DMS114 treated with DMSO at 0.1 percent for 48 hours (cell line): ENCODE measurements around the gene ATP13A2.
"Not testable (repeated sequence)": the region's sequence is repeated elsewhere in the genome, so short reads cannot be mapped to it uniquely, and the experiment has no call there.

Source experiments
- DNase-seq: peaks from one replicate; lab custom pipeline; 2025; ENCODE audit not compliant: unreplicated experiment; lab: John Stamatoyannopoulos, UW

The ATP13A2 gene

DNA sequence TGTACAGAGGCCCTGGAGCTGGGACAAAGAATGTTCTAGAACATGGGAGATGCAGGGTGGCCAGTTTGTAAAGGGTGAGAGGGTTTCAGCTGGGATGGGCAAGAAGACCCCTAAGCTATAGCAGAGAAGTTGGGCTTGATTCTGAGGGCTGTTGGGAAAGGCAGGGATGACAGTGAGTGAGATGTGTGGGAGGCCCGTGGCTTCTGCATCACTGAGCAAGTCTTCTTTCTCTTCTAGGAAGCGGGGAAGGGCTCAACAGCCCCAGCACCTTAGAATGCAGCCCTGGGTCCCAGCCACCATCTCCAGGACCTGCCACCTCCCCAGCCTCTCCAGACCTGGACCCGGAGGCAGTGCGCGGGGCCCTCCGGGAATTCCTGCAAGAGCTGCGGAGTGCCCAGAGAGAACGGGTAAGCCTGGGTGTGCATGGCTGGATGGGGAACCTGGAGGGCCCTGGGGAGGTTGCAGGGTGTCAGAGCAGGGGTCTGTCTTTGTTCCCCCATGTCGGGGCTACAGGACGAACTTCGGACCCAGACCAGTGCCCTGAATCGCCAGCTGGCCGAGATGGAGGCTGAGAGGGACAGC is 46.2 kb downstream of the ATP13A2 start:
- no peak for DNase-seq

DNA sequence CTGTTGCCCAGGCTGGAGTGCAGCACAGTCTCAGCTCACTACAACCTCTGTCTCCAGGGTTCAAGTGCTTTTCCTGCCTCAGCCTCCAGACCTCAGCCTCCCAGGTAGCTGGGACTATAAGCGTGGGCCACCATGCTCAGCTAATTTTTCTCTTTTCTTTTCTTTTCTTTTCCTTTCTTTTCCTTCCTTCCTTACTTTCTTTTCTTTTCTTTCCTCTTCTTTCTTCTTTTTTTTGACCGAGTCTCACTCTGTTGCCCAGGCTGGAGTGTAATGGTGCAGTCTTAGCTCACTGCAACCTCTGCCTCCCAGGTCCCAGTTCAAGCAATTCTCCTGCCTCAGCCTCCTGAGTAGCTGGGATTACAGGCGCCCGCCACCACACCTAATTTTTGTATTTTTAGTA is 47.6 kb downstream of the ATP13A2 start:
- not testable (repeated sequence) for DNase-seq

DNA sequence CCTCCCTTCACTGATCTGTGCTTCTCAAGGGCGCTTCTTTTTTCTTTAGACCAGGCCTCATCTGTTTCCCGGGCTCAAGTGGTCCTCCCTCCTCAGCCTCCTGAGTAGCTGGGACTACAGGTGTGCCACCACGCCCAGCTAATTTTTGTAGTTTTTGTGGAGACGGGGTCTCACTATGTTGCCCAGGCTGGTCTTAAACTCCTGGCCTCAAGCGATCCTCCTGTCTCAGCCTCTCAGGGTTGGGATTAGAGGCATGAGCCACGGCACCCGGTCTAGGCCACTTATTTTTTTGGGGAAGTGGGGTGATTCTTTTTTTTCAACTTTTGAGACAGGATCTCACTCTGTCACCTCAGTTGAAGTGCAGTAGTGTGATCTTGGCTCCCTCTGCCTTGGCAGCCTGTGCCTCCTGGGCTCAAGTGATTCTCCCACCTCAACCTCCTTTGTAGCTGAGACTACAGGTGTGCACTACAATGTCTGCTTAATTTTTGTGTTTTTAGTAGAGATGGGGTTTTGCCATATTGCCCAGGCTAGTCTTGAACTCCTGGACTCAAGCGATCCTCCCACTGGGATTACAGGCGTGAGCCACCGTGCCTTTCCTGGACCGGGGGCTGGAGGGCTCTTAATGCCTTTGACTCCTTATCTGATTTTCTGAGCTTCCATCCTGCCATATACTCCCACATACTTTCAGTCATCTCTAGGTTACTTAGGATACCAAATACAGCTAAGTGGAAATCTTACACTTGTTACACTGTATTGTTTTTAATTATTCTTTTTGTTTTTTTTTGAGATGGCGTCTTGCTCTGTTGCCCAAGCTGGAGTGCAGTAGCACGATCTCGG is 50.2 kb downstream of the ATP13A2 start:
- DNase-seq: no peak

DNA sequence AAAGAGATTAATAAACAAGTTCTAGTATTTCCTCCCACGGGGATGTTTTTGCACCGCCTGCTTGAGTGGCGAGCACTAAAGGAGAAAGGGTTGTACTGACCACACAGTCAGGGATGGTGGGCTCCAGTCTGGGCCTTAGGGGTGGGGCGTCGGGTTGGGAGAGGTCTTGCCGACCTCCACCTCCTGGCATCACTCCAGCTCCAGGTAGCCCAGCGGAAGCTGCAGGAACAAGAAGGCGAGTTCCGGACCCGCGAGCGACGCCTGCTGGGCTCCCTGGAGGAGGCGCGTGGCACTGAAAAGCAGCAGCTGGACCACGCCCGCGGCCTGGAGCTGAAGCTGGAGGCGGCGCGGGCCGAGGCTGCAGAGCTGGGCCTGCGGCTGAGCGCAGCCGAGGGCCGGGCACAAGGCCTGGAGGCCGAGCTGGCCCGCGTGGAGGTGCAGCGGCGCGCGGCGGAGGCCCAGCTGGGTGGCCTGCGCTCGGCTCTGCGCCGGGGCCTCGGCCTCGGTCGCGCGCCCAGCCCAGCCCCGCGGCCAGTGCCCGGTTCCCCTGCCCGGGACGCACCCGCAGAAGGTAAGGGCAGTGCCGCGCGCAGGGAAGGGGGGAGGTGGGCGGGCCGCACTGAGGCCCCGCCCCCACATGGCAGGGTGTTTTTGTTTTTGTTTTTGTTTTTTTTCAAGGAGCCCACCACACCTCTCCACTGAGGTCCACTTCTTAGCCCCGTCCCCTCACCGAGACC is 51.0 kb downstream of the ATP13A2 start:
- DNase-seq: no peak

DNA sequence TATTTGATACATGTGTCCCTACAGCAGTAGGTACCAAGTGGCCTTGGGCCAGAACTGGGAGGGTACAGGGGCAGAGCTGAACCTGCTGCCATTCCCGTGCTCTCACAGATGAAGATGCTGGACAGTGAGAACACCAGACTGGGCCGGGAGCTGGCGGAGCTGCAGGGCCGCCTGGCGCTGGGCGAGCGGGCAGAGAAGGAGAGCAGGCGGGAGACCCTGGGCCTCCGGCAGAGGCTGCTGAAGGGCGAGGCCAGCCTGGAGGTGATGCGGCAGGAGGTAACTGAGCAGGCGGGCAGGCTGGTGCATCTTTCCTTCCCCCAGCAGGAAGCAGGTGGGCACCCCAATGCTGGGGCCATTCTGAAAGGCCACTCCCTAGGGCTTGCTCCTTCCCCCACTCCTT is 53.3 kb downstream of the ATP13A2 start:
- no peak for DNase-seq

DNA sequence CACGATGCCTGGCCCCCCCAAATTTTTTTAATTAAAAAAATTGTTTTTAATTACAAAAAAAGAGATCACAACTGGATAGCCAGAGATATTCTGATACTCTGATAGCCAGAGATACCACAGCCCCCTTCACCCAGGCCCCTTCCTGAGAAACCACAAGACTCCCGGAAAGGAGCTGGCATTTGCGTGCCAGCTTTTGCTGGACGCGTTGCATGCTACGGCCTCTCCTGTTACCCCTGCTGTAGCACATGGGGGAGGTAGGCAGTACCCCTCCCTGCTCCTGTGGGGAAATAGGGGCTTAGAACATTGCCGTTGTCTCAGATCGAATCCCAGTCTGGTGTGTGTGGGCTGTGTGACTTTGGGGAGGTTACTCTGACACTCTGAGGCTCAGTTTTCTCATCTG is 54.0 kb downstream of the ATP13A2 start:
- DNase-seq: no peak

DNA sequence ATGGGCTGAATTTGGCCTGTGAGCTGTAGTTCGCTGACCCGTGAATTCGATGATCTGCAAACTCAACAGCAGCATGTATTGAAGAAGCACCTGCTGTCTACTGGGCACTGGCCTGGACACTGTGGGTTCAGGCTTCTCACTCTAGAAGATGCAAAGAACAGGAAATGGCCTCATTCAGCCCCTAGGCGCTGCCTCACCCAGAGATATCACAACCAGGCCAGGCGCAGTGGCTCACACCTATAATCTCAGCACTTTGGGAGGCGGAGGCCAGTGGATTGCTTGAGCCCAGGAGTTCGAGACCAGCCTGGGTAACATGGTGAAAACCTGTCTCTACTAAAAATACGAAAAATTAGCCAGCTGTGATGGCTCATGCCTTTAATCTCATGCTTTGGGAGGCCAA is 55.0 kb downstream of the ATP13A2 start:
- no peak for DNase-seq

DNA sequence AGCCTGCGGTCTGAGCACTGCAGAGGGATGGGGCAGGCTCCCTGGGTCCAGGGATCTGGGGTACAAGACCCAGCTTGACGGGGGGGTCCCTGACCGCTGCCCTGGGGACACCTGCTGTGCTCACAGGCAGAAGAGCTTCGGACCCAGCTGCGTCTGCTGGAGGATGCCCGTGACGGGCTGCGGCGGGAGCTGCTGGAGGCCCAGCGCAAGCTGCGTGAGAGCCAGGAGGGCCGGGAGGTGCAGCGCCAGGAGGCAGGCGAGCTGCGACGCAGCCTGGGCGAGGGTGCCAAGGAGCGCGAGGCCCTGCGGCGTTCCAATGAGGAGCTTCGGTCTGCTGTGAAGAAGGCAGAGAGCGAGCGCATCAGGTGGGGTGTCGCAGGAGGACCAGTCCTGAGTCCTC is 56.5 kb downstream of the ATP13A2 start:
- DNase-seq: no peak

DNA sequence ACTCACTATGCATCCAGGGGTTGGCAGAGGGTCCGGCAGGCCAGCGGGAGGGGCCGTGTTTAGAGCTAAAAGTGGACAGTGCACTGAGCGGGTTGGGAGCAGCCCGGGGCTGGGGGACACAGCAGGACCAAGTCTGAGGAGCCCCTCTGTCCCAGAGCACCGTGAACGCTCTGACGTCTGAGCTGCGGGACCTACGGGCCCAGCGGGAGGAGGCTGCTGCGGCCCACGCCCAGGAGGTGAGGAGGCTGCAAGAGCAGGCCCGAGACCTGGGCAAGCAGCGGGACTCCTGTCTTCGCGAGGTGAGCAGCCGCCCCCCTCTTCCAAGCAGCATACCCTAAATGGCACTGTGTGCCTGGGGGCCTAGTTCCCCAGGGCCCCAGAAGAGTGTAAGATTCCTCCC is 57.1 kb downstream of the ATP13A2 start:
- no peak for DNase-seq

DNA sequence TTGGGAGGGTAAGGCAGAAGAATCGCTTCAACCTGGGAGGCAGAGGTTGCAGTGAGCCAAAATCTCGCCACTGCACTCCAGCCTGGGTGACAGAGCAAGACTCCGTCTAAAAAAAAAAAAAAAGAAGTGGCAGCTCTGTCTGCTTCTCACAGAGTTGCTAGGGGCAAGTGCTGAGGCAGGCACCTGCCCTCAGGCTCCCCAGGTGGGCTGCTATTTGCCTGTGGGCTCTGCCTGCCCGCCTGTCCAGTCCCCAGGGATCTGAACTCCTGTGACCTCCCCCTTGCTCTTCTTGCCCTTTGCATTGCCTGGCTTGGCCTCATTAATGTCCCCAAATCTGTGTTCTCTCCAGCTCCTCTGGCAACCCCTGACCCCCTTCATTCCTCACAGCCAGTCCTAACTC is 59.4 kb downstream of the ATP13A2 start:
- not testable (repeated sequence) for DNase-seq

DNA sequence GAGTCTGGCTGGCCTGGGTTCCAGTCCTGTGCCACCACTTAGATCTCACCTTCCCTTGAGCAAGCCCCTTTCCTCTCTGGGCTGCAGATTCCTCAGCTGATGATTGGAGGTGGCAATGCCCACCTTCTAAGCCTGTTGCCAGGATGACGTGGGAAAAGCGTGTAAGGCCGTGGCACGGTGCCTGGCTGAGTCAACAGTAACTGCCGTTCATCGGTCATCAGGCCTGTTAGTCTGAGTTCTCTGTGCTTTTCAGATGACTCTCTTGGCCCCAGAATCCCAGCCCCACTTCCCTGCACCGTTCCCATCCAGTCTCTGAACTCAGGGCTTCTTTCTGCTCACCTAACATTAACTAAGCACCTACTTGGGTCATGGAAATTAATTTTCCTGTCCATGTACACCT is 62.7 kb downstream of the ATP13A2 start:
- DNase-seq: not testable (repeated sequence)

DNA sequence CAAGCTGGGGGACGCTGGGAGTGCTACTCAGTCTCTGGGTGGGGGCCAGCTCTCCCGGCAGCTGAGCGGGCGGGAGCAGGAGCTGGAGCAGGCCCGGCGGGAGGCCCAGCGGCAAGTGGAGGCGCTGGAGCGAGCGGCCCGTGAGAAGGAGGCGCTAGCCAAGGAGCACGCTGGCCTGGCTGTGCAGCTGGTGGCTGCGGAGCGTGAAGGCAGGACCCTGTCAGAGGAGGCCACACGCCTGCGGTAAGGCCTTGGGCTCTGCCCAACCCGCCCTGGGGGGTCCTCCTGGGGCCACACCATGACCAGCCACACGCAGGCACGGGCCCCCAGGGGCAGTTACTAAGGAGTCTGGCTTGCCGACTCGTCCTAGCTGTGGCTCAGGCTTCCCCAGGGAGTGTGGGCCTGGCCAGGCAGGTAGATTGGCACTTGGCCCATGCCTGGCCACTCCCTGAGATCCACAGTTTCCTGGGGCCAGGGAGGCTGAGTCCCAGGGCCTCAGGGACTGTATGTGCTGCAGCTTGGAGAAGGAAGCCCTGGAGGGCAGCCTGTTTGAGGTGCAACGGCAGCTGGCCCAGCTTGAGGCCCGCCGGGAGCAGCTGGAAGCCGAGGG is 63.3 kb downstream of the ATP13A2 start:
- not testable (repeated sequence) for DNase-seq

DNA sequence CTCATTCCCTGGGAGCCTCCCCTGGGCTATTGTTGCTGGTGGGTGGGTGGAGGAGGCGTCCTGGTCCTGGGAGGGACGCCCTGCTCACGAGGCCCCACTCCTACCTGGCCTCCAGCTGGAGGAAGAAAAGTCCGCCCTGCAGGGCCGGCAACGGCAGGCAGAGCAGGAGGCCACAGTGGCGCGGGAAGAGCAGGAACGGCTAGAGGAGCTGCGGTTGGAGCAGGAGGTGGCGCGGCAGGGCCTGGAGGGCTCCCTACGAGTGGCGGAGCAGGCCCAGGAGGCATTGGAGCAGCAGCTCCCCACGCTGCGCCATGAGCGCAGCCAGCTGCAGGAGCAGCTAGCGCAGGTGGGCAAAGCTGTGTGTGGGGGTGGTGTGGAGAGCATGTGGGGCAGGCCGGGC is 65.1 kb downstream of the ATP13A2 start:
- DNase-seq: no peak

DNA sequence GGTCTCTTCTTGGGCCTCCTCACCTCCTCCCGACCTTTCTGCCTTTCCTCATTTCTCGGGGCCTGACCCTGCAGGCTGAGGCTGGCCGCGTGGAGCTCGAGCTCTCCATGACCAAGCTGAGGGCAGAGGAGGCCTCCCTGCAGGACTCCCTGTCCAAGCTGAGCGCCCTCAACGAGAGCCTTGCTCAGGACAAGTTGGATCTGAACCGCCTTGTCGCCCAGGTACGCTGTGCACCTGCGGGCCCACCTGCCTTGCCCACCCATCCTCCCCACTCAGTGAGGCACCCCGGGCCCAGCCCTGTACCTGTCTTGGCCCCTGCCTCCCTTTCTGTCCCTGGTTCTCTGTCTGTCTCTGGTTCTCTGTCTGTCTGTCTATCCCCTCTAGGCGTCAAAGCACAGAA is 65.5 kb downstream of the ATP13A2 start:
- not testable (repeated sequence) for DNase-seq

DNA sequence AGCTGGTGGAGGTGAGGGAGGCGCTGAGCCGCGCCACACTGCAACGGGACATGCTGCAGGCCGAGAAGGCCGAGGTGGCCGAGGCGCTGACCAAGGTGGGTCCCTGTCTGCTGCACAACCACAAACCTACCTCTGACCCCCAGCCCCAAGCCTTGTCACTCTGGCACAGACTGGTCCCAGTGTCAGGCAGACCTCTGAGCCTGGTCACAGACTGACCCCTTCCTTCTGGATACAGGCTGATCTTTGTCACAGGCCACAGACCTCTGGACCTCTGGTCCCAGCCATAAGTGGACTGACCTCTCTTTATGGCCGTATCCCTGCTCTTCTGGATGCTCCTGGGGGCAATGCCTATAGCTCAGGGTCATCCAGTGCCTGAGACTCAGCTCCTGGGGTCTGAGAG is 66.2 kb downstream of the ATP13A2 start:
- DNase-seq: not testable (repeated sequence)

DNA sequence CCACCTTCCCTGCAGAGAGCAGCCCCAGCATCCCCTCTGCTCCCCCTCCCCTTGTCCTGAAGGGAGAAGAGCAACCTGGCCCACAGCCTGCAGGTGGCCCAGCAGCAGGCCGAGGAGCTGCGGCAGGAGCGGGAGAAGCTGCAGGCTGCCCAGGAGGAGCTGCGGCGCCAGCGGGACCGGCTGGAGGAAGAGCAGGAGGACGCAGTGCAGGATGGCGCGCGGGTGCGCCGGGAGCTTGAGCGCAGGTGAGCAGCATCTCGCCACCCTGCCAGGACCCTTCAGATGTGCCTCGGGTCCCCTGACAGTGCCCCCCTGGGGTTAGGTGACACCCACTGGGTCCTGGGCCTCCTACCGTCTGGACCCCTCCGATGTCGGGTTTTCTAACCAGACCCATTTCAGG is 67.7 kb downstream of the ATP13A2 start:
- no peak for DNase-seq

DNA sequence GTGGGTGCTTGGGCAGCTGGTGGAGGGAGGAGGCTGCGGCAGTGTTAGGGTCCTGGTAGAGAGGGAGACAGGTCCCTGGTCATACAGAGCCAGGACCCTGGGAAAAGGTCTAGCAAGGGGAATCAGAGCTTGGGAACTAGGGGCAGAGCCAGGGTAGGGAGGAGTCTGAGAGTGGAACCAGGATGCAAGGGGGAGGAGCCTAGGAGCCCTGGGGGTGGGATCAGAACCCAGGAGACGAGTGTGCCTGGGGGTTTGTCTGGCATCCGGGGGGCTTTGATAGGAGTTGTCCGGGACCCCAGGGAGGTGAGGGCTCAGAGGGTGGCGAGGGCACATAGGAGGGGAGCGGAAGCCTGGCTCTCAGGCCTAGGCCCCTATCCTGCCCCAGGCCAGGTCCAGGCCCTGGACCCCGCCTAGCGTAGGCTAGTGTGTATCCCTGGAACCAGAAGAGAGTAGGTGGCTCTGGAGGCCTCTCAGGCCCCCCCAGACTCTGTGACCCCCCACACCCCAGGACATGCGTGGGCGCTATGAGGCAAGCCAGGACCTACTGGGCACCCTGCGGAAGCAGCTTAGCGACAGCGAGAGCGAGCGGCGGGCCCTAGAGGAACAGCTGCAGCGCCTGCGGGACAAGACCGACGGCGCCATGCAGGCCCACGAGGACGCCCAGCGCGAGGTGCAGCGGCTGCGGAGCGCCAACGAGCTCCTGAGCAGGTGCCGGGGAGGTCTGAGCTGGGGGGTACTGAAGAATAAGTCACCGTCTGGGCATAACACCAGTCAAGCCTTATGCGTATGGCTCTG is 72.1 kb downstream of the ATP13A2 start:
- peak; percentile 27 for DNase-seq

DNA sequence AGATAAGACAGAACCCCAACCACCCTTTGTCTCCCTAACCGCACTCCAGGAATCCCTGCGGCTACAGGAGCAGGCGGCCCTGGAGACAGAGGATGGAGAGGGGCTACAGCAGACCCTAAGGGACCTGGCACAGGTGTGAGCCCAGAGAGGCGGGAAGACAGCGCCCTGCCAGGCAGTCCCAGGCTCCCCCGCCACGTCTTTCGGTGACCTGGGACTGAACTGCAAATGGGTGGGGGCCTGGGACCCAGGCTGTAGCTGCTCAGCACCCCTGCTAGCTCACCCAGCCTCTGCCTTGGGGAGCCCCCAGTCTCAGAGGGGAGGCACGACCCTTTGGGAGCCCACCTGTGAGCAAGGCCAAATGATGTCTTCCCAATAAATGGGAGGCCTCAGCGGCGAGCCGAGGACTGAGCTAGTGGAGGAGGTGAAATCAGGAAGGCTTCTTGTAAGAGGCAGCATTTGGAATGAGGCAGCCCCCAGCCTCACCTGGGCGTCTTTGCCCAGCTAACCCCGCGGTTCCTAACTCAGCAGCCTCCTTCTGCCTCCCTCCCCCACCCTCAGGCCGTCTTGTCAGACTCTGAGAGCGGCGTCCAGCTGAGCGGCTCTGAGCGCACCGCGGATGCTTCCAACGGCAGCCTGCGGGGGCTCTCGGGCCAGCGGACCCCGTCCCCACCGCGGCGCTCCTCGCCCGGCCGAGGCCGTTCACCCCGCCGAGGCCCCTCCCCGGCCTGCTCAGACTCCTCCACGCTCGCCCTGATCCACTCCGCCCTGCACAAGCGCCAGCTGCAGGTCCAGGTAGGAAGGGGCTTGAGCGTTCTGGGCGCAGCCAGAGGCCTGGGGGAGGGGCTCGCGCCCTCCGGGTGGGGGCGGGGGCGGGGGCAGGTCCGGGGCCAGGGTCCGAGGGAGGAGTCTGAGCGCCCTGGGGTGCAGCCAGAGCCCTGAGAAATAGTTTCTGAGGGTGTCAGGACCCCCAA is 73.1 kb downstream of the ATP13A2 start:
- DNase-seq: no peak

DNA sequence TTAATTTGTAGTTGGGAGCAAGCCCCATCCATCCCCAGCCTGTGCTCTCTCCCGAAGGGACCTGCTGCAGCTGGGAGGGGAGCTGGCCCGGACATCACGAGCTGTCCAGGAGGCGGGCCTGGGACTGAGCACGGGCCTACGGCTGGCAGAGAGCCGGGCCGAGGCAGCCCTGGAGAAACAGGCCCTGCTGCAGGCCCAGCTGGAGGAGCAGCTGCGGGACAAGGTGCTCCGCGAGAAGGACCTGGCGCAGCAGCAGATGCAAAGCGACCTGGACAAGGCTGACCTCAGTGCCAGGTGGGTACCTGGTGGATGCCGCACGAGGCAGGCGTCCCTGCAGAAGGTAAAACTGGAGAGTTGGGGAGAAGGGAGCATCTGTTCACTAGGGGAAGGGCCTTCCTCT is 75.1 kb downstream of the ATP13A2 start:
- DNase-seq: not testable (repeated sequence)
